Activated CD8-positive, alpha-beta T cell treated with anti-CD3 and anti-CD28 coated beads, Interleukin-2, amount 10 ng/mL, durations not matched to agents 7 days and 5 days (primary cell): ENCODE measurements around the gene F12. TPM values are rescaled to one million over a fixed set of nuclear protein-coding genes. Genes with fewer than 3 reads are reported as not detected.
A peak's percentile ranks its signal among the peaks of the same experiment; 100 is the strongest.

Experiments
- ATAC-seq: fragments of 150-1000 bp; cut with Tn5 transposase; one replicate; pipeline ENCODE4 v1.10.0; 2021; ENCODE audit warnings: moderate library complexity
- CTCF ChIA-PET: fragments of 350-600 bp; sonication (Branson Sonifier 250); formaldehyde crosslinking; loops from one replicate; lab custom pipeline; 2021; ENCODE audit warnings: antibody characterized with exemption; lab: Charles Lee
- POLR2A ChIA-PET: fragments of 350-600 bp; sonication (Branson Sonifier 250); formaldehyde crosslinking; loops from one replicate; lab custom pipeline; 2021; ENCODE audit warnings: antibody characterized with exemption; lab: Charles Lee
- DNase-seq: peaks from one replicate; pipeline ENCODE4 v3.0.0-alpha.2; 2020
- H3K27ac Mint-ChIP-seq: one replicate; pipeline ENCODE4 v1.8.0; 2021; ENCODE audit warnings: mild to moderate bottlenecking, mixed read lengths
- H3K27me3 Mint-ChIP-seq: one replicate; pipeline ENCODE4 v1.8.0; 2021; ENCODE audit warnings: low read depth, mixed read lengths
- H3K36me3 Mint-ChIP-seq: one replicate; pipeline ENCODE4 v1.8.0; 2021; ENCODE audit warnings: low read depth, mixed read lengths
- H3K4me1 Mint-ChIP-seq: one replicate; pipeline ENCODE4 v1.8.0; 2021; ENCODE audit warnings: low read depth, mixed read lengths
- H3K4me3 Mint-ChIP-seq: one replicate; pipeline ENCODE4 v1.8.0; 2021; ENCODE audit warnings: mild to moderate bottlenecking, mixed read lengths
- H3K9me3 Mint-ChIP-seq: one replicate; pipeline ENCODE4 v1.8.0; 2022; ENCODE audit warnings: mixed read lengths; ENCODE audit not compliant: insufficient read depth
- total RNA-seq, 2 experiments: library from RNA; stranded (reverse); gene quantifications; one replicate each; pipeline ENCODE4 v1.2.3, GENCODE V29; 2021

F12 gene
- 1 to 10 TPM; 3.2 to 3.5 TPM for total RNA-seq

DNA sequence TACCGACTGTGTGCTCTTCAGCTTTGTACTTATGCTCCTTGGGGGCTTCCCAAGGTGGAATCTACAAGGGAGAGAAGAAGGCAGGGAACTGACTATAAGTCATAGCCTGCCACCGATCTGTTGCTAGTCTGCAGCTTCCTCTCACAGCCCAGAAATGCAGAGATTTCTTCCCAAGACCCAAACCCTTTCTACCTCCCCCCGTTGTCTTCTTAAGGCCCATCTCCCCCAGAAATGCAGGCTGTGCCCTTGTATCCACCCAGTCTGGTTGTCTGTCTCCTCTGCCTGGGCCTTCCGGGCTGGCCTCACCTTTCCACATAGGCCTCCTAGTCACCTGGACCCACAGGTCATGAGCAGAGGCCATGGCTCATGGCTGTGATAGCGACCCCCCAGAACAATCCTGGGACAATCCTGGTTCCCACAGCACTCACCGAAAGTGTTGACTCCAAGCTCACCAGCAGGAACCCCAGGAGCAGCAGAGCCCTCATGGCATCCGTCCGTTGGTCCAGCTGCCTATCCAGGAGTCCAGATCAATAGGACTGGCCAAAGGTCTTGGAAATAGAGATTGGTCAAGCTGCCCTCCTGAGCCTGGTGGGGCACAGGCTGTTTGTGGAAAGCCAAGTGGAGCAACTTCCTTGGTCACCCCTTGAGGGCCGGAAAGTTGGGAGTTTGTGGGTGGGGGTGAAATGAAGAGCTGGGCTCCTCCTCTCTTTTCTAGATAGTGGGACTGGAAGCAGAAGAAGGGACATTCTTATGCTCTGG lies at the start of gene F12:
TSS of gene F12 (minus strand) at position 522 of the 759 bp plus-strand sequence. CDS start at position 485, 37 bp downstream.
- Mint-ChIP-seq H3K9me3 (no peaks in the 10 kb centered on the region), H3K4me3 (no peak within 1 kb of the TSS), H3K4me1 (peaks cover 67% of the 10 kb centered on the region), H3K36me3 (no peaks in the 10 kb centered on the region), H3K27me3 (peaks cover 5% of the 10 kb centered on the region), H3K27ac (peak within 1 kb of the TSS; percentile 47)
- ChIA-PET CTCF (interaction anchor here (0.7 to 8.8 kb wide), 11 partner anchors 17 to 91 kb away, joined by 3 to 270 read pairs (median 8); no protein-coding TSS in a partner anchor), POLR2A (interaction anchor here (0.7 to 1.8 kb wide), 5 partner anchors 17 to 109 kb away, joined by 3 to 8 read pairs (median 4); partner anchors contain the start of gene GRK6)
- ATAC-seq (no peak), DNase-seq (no peak)

DNA sequence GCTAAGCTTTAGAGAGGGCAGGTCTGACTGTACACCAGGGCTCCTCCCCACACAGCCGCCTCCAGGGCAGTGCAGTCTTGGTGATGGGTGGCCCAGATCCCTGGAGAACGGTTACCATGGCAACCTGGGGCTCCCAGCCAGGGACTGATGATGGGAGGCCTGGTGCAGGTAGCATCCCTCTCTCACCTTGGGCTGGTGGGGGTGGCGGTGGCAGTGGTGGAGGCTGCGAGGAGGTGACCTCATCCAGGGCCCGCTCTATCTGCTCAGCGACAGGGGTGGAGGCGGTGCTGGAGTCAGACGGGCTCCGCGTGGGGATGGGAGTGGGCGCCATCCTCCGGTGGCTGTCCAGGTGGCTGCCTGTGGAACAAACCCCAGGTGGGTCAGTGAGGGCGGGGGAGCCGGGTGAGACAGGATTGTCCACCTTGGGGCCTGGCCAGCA lies 49.6 kb upstream of the F12 start:
- DNase-seq (no peak), ATAC-seq (no peak)
- no peak overlapping the region for H3K27ac Mint-ChIP-seq
- POLR2A ChIA-PET, result interaction anchor here (1.1 to 7.2 kb wide), 2 partner anchors 11 to 56 kb away, joined by 3 to 54 read pairs; no protein-coding TSS in a partner anchor
- H3K27me3 Mint-ChIP-seq, result no peaks in the 10 kb centered on the region
- CTCF ChIA-PET, result interaction anchor here (1.5 to 8.6 kb wide), 3 partner anchors 43 to 69 kb away, joined by 3 to 337 read pairs (median 76); partner anchors contain the start of gene PFN3
- peaks cover 21% of the 10 kb centered on the region for H3K36me3 Mint-ChIP-seq
- no peak overlapping the region for H3K4me3 Mint-ChIP-seq
- H3K9me3 Mint-ChIP-seq, result no peaks in the 10 kb centered on the region
- H3K4me1 Mint-ChIP-seq, result peaks cover 44% of the 10 kb centered on the region

DNA sequence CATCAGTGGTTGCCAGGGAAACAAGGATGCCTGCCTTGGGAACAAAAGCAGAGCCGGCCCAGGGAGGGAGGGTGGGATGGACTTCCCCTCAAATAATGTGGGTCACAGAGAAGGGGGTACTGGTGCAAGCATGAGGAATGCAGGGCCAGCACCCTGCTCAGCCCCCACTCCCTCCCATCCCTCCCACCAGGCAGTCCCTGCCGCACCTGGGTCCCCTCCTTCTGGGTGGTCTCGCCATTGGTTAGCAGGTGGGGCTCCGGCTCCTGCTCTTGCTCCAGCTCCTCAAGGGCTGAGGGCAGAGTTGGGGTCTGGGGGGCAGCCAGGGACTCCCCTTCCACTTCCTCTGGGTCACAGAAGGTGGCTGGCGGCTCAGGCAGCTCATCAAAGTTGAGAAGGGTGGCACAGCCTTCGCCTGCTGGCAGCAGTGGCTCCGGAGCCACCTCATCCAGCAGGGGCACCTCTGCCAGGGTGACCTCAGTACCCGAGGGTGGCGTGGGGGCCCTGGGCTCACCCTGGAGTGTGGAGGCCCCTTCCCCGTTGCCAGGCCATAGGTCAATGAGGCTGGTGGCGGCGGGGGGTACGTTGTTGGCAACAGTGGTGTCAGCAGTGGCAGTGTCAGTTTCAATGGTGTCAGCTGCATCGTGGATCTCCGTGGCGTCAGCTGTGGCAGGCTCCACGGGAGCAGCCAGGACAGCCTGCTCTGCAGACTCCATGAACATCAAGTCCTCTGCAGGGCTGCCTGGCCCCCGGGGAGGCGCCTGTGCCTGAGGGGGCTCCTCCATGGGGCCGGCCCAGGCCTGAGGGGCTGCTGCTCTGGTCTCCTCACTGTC lies 48.7 kb upstream of the F12 start:
- no peak overlapping the region for H3K27ac Mint-ChIP-seq
- H3K4me3 Mint-ChIP-seq, result no peak overlapping the region
- H3K9me3 Mint-ChIP-seq, result no peaks in the 10 kb centered on the region
- no peak for ATAC-seq
- CTCF ChIA-PET, result interaction anchor here (0.8 to 8.6 kb wide), 28 partner anchors 8 to 156 kb away, joined by 3 to 337 read pairs (median 7); partner anchors contain the start of genes LMAN2, PDLIM7 and PFN3
- POLR2A ChIA-PET, result interaction anchor here (1.0 to 7.2 kb wide), 4 partner anchors 10 to 55 kb away, joined by 3 to 54 read pairs (median 4); no protein-coding TSS in a partner anchor
- peaks cover 2% of the 10 kb centered on the region for H3K27me3 Mint-ChIP-seq
- H3K4me1 Mint-ChIP-seq, result peaks cover 46% of the 10 kb centered on the region
- H3K36me3 Mint-ChIP-seq, result peaks cover 14% of the 10 kb centered on the region
- no peak for DNase-seq

DNA sequence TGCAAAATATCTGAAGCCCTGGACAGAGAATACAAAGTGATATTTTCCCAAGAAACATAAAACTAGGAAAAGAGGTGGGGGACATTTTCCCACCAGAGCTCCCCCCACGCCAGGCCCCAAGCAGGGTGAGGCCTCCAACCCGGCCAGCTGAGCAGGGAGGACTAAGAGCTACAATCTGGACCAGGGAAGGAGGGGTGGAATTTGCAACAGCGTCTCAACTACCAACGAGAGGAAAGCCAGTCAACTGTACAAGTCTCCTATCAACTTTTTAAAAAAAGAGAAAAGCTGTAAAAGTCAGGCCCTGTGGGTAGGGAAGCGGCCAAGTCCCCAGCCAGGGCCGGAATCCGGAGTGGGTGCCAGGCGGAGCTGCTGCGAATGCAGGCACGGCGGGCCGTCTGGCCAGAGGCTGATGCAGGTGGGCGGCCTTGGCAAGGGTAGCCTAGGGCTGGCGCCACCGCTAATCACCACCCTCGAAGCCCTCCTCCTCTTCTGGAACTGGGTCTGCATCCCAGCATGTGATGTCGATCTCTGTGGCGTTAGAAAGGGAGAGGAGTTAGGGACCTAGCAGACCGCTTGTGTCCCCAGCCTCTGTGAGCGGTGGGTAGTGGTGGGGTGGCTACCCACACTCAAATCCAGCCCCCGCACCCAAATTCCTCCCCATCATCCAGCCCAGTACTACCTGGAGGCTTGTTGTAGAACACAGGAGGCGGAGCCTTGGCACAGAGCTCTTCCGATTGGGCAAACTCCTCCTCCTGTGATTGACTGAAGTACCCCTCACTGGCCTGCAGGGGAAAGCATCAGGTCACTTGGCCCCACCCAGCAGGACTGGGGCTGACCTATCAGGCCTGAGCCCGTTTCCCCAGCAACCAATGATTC lies 47.9 kb upstream of the F12 start:
- H3K4me3 Mint-ChIP-seq, result peak overlapping the region; percentile 49
- ChIA-PET CTCF (interaction anchor here (0.7 to 8.6 kb wide), 34 partner anchors 9 to 344 kb away, joined by 3 to 337 read pairs (median 7); partner anchors contain the start of genes LMAN2, PDLIM7 and PFN3), POLR2A (interaction anchor here (1.0 to 7.2 kb wide), 3 partner anchors 12 to 54 kb away, joined by 4 to 54 read pairs (median 4); no protein-coding TSS in a partner anchor)
- peaks cover 3% of the 10 kb centered on the region for H3K27me3 Mint-ChIP-seq
- H3K27ac Mint-ChIP-seq, result peak overlapping the region; percentile 61
- peaks cover 14% of the 10 kb centered on the region for H3K36me3 Mint-ChIP-seq
- DNase-seq (peak; percentile 74), ATAC-seq (peak; percentile 11)
- H3K9me3 Mint-ChIP-seq, result no peaks in the 10 kb centered on the region
- H3K4me1 Mint-ChIP-seq, result peaks cover 39% of the 10 kb centered on the region

DNA sequence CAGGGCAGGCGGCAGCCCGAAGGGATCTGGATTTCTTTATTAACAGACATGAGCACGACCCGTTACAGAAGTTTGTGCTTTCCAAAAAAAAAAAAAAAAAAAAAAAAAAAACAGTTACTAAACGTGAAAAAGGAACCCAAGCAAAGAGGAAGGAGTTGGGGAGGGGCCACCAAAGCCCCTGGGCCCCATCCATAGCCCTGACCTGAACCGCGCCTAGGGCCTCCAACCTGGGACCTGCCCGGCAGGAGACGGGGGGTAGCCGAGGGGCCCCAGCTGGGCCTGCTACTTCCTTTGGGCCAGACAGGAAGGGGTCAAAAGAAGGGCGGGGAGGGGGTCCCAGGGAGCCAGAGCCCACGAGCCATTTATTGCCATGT lies 47.2 kb upstream of the F12 start:
- H3K9me3 Mint-ChIP-seq, result no peaks in the 10 kb centered on the region
- peaks cover 36% of the 10 kb centered on the region for H3K4me1 Mint-ChIP-seq
- CTCF ChIA-PET, result interaction anchor here (0.7 to 8.6 kb wide), 24 partner anchors 8 to 343 kb away, joined by 3 to 337 read pairs (median 8); partner anchors contain the start of genes LMAN2, PDLIM7 and PFN3
- DNase-seq (no peak), ATAC-seq (no peak)
- peaks cover 3% of the 10 kb centered on the region for H3K27me3 Mint-ChIP-seq
- peak overlapping the region; percentile 86 for H3K27ac Mint-ChIP-seq
- peak overlapping the region; percentile 76 for H3K4me3 Mint-ChIP-seq
- POLR2A ChIA-PET, result interaction anchor here (7.2 kb wide), 1 partner anchor 53 kb away, joined by 54 read pairs; no protein-coding TSS in a partner anchor
- H3K36me3 Mint-ChIP-seq, result peaks cover 12% of the 10 kb centered on the region

DNA sequence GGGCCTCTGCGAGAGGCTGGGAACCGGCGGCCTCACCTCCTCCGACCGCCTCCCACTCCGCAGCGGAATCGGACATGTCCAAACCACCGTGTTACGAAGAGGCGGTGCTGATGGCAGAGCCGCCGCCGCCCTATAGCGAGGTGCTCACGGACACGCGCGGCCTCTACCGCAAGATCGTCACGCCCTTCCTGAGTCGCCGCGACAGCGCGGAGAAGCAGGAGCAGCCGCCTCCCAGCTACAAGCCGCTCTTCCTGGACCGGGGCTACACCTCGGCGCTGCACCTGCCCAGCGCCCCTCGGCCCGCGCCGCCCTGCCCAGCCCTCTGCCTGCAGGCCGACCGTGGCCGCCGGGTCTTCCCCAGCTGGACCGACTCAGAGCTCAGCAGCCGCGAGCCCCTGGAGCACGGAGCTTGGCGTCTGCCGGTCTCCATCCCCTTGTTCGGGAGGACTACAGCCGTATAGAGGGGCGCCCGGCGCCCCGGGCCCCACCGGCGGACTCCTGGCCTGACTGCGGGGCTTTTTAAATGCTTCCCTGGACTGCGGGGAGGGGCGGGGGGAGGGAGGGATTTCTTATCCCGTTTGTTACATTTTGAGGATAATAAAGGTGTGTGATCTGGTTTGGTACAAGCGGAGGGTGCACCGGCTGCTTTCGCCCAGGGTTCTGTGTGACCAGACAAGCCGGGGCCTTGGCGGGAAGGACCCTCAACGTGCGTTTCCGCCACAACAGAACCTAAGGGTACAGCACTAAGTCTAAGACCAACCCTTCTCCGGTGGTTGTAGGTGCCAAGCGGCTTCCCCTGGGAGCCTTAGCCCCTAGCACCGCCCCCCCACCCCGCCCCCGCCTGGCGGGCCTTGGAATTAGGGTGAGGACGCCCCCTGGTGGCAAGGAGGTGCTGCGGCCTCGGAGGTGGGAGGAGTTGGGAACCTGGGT lies 46.6 kb upstream of the F12 start:
- peaks cover 3% of the 10 kb centered on the region for H3K27me3 Mint-ChIP-seq
- ChIA-PET CTCF (interaction anchor here (0.6 to 8.6 kb wide), 40 partner anchors 9 to 343 kb away, joined by 3 to 337 read pairs (median 10); partner anchors contain the start of genes F12, GRK6, LMAN2 and PDLIM7), POLR2A (interaction anchor here (0.6 to 19.4 kb wide), 12 partner anchors 7 to 146 kb away, joined by 3 to 245 read pairs (median 4); partner anchors contain the start of genes GRK6 and PRR7)
- no peaks in the 10 kb centered on the region for H3K9me3 Mint-ChIP-seq
- peaks cover 9% of the 10 kb centered on the region for H3K36me3 Mint-ChIP-seq
- ATAC-seq (peak; percentile 37), DNase-seq (peak; percentile 96)
- H3K4me1 Mint-ChIP-seq, result peaks cover 32% of the 10 kb centered on the region
- H3K4me3 Mint-ChIP-seq, result peak overlapping the region; percentile 76
- H3K27ac Mint-ChIP-seq, result peak overlapping the region; percentile 86

DNA sequence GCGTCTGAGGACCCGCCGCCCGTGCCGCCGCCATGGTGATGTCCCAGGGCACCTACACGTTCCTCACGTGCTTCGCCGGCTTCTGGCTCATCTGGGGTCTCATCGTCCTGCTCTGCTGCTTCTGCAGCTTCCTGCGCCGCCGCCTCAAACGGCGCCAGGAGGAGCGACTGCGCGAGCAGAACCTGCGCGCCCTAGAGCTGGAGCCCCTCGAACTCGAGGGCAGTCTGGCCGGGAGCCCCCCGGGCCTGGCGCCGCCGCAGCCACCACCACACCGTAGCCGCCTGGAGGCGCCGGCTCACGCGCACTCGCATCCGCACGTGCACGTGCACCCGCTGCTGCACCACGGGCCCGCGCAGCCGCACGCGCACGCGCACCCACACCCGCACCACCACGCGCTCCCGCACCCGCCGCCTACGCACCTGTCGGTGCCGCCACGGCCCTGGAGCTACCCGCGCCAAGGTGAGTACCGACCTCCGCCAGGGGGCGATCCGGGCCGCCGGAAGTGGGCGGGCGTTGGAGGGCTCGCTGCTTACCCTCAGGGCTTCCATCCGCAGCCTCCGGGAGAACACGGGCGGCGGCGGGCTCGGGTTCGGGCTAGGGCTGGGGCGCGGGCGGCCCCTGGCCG lies 45.8 kb upstream of the F12 start:
- peak overlapping the region; percentile 76 for H3K4me3 Mint-ChIP-seq
- CTCF ChIA-PET, result interaction anchor here (0.6 to 8.6 kb wide), 38 partner anchors 9 to 918 kb away, joined by 3 to 337 read pairs (median 8); partner anchors contain the start of genes F12, GRK6, LMAN2 and PDLIM7
- H3K9me3 Mint-ChIP-seq, result no peaks in the 10 kb centered on the region
- H3K27me3 Mint-ChIP-seq, result peaks cover 3% of the 10 kb centered on the region
- peaks cover 7% of the 10 kb centered on the region for H3K36me3 Mint-ChIP-seq
- peak; percentile 94 for DNase-seq
- peak; percentile 72 for ATAC-seq
- peak overlapping the region; percentile 75 for H3K27ac Mint-ChIP-seq
- H3K4me1 Mint-ChIP-seq, result peaks cover 32% of the 10 kb centered on the region
- POLR2A ChIA-PET, result interaction anchor here (0.6 to 19.4 kb wide), 12 partner anchors 8 to 146 kb away, joined by 3 to 245 read pairs (median 4); partner anchors contain the start of genes GRK6 and PRR7

DNA sequence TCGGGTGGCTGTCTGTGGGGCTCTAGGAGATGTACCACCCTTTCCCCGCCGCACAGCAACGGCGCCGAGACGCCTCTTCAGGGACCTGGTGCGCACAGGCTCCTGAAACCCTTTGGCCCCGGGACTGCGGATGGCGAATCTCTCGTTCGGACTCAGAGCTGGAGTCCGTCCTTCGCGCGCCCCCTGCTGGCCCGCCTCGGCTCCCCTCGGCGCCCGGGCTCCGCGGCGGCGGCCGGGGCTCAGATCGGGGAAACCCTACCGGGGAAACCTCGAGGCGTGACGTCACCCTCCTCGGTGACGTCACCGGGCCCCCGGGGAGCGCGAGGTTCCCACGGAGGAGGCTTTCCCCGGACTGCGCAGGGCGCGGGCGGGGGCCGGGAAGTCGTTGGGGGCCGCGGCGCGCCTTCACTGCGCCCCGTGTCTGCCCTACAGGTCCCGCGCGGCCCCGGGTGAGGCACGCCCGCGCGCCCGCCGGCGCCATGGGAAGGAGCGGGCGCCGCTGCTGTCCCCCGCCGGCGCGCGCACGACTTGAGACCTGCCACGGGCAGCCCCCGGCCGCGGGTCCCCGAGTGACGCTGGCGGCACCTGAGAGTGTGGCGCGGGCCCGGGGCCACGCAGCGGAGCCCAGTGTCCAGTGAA lies 45.2 kb upstream of the F12 start:
- CTCF ChIA-PET, result interaction anchor here (0.6 to 8.6 kb wide), 35 partner anchors 9 to 917 kb away, joined by 3 to 337 read pairs (median 8); partner anchors contain the start of genes DDX41, F12, GRK6 and LMAN2
- H3K27ac Mint-ChIP-seq, result peak overlapping the region; percentile 75
- H3K27me3 Mint-ChIP-seq, result peaks cover 3% of the 10 kb centered on the region
- H3K36me3 Mint-ChIP-seq, result peaks cover 7% of the 10 kb centered on the region
- no peaks in the 10 kb centered on the region for H3K9me3 Mint-ChIP-seq
- peak overlapping the region; percentile 78 for H3K4me3 Mint-ChIP-seq
- ATAC-seq, result peak; percentile 50
- POLR2A ChIA-PET, result interaction anchor here (1.0 to 19.4 kb wide), 11 partner anchors 9 to 145 kb away, joined by 3 to 245 read pairs (median 5); partner anchors contain the start of genes GRK6 and PRR7
- H3K4me1 Mint-ChIP-seq, result peaks cover 30% of the 10 kb centered on the region
- peak; percentile 94 for DNase-seq
